HepG2 (cell line): ENCODE data around the gene ECHDC1. TPM values are rescaled to one million over a fixed set of nuclear protein-coding genes. Genes with fewer than 3 reads are reported as not detected.
A peak's percentile ranks its signal among the peaks of the same experiment; 100 is the strongest.

Experiments
- CENPX ChIP-seq: sonication (generic); formaldehyde crosslinking; IDR thresholded peaks from 2 replicates; pipeline ENCODE4 v1.9.0; 2021; ENCODE audit warnings: mild to moderate bottlenecking, missing genetic modification reagents, moderate library complexity
- ELF4 ChIP-seq: sonication (generic); formaldehyde crosslinking; IDR thresholded peaks from 2 replicates; pipeline ENCODE4 v1.5.0; 2020; ENCODE audit warnings: missing genetic modification reagents, mild to moderate bottlenecking, moderate library complexity, borderline replicate concordance
- EZH2 ChIP-seq: conservative IDR thresholded peaks from 2 replicates; pipeline ENCODE4 v1.6.1; 2012; ENCODE audit warnings: mild to moderate bottlenecking, low read depth, low read length, moderate library complexity
- FOXJ3 ChIP-seq: sonication (generic); formaldehyde crosslinking; IDR thresholded peaks from 2 replicates; pipeline ENCODE4 v1.4.0; 2020; ENCODE audit warnings: missing genetic modification reagents, mild to moderate bottlenecking, borderline replicate concordance
- GATAD2A ChIP-seq: IDR thresholded peaks from 2 replicates; pipeline ENCODE4 v1.6.1; 2016
- GTF2F1 ChIP-seq: fragments of 150-350 bp; IDR thresholded peaks from 2 replicates; pipeline ENCODE4 v1.6.1; 2014; ENCODE audit warnings: low read length
- KLF15 ChIP-seq: sonication (generic); formaldehyde crosslinking; IDR thresholded peaks from 2 replicates; pipeline ENCODE4 v1.8.1; 2023; ENCODE audit warnings: borderline replicate concordance, mild to moderate bottlenecking, inconsistent platforms, missing genetic modification reagents, mixed read lengths
- SYNCRIP ChIP-seq: fragments of 200-400 bp; formaldehyde crosslinking; IDR thresholded peaks from 2 replicates; pipeline ENCODE4 v1.6.1; 2018; ENCODE audit warnings: mild to moderate bottlenecking, low read depth, low read length; ENCODE audit not compliant: insufficient read depth
- YEATS4 ChIP-seq: sonication (generic); formaldehyde crosslinking; IDR thresholded peaks from 2 replicates; pipeline ENCODE4 v1.4.0; 2020; ENCODE audit warnings: missing genetic modification reagents, borderline replicate concordance
- ZBTB1 ChIP-seq: sonication (generic); formaldehyde crosslinking; IDR thresholded peaks from 2 replicates; pipeline ENCODE4 v1.4.0; 2020; ENCODE audit warnings: missing genetic modification reagents, borderline replicate concordance
- ZBTB8A ChIP-seq: sonication (generic); formaldehyde crosslinking; IDR thresholded peaks from 2 replicates; pipeline ENCODE4 v1.4.0; 2020; ENCODE audit warnings: mild to moderate bottlenecking, low read depth, missing genetic modification reagents, borderline replicate concordance
- ZNF292 ChIP-seq: sonication (generic); formaldehyde crosslinking; IDR thresholded peaks from 2 replicates; pipeline ENCODE4 v1.8.1; 2022; ENCODE audit warnings: mild to moderate bottlenecking, low read depth, missing genetic modification reagents, borderline replicate concordance
- ZNF678 ChIP-seq: sonication (generic); formaldehyde crosslinking; IDR thresholded peaks from 2 replicates; pipeline ENCODE4 v1.4.0; 2020; ENCODE audit warnings: mild to moderate bottlenecking, missing genetic modification reagents
- ZNF883 ChIP-seq: sonication (generic); formaldehyde crosslinking; IDR thresholded peaks from 2 replicates; pipeline ENCODE4 v1.5.1; 2020; ENCODE audit warnings: mild to moderate bottlenecking, missing genetic modification reagents; ENCODE audit errors: not compliant biosample characterization
- polyA plus RNA-seq, 8 experiments: library from polyadenylated mRNA; depleted of rRNA in 3 of 8; stranded (reverse) in 7 of 8; unstranded in 1 of 8; fragments of >200 nt; fragmentation: Illumina TruSeq in 4 of 8; extraction: Trizol in 4 of 8; gene quantifications; 2 replicates each; pipeline versions ENCODE4 v1.2.1 to v1.2.3, GENCODE V29; 2011 to 2016; ENCODE audit warnings: low read depth in 4 of 8, missing spikeins in 1 of 8, mixed read lengths in 1 of 8; ENCODE audit not compliant: insufficient read depth in 1 of 8
- total RNA-seq, 5 experiments: library from RNA; depleted of rRNA; stranded (reverse); fragments of >200 nt; fragmentation: Illumina TruSeq; extraction: Trizol; gene quantifications; 2 replicates each; pipeline ENCODE4 v1.2.3, GENCODE V29; 2016; ENCODE audit warnings: low read depth in 1 of 5
- TF ChIP-seq, protein P1 (sequence below): sonication (generic); formaldehyde crosslinking; IDR thresholded peaks from 2 replicates; pipeline ENCODE4 v1.4.0; 2020; ENCODE audit warnings: missing genetic modification reagents
- TF ChIP-seq, protein P2 (sequence below): sonication (generic); formaldehyde crosslinking; IDR thresholded peaks from 2 replicates; pipeline ENCODE4 v1.5.0; 2020; ENCODE audit warnings: mild to moderate bottlenecking, missing genetic modification reagents, moderate library complexity
- TF ChIP-seq, protein P3 (sequence below): sonication (generic); formaldehyde crosslinking; IDR thresholded peaks from 2 replicates; pipeline ENCODE4 v1.4.0; 2020; ENCODE audit warnings: missing genetic modification reagents
- TF ChIP-seq, protein P4 (sequence below): sonication (generic); formaldehyde crosslinking; IDR thresholded peaks from 2 replicates; pipeline ENCODE4 v1.9.0; 2021; ENCODE audit warnings: missing genetic modification reagents, borderline replicate concordance
- TF ChIP-seq, protein P5 (sequence below): sonication (generic); formaldehyde crosslinking; IDR thresholded peaks from 2 replicates; pipeline ENCODE4 v1.5.1; 2020; ENCODE audit warnings: missing genetic modification reagents, mild to moderate bottlenecking, borderline replicate concordance

The ECHDC1 gene
- total and polyA plus RNA-seq, 2 of the 13 experiments (the other 11 are each of a cell fraction or from before 2014, with no cell fraction given), result 32.8 to 98.1 TPM

DNA sequence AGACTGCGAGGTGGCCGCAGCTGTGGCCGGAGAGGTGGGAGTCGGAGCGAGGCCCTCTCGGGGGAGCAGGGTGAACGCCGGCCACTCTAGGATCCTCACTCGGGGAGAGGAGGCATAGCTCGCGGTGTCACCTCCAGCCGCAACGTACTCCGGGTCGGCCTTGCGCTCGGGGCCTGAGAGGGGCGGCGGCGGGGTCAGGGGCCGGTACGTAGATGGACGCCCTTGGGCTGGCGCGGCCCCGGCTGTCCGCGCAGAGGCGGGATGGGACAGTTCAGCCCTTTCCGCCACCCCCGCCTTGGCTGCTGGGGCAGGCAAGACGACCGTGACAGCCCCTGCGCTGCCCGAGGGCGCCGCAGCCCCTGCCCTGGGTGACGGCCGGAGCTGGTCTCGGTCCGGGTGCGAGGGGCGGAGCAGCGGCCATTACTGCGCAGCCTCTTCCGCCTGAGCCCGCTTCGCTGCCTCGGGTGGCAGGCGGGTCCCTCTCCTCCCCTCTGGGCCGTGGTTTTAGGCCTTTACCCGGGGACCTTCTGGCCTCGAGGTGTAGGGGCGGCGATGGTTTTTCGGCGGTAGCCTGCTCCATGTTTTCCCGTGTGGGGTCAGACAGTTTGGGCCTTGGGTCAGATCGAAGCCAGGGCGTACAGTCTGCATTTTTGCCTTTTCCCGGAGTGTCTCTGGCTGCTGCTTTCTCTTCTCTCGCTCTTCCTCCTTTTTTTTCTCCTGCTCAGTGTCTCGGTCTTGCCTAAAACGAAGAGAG lies 76.3 kb downstream of the ECHDC1 start (continued):
- TF ChIP-seq ZNF883 (CRISPR knock-in tag), result peak; percentile 95
- TF ChIP-seq, protein P1, sequence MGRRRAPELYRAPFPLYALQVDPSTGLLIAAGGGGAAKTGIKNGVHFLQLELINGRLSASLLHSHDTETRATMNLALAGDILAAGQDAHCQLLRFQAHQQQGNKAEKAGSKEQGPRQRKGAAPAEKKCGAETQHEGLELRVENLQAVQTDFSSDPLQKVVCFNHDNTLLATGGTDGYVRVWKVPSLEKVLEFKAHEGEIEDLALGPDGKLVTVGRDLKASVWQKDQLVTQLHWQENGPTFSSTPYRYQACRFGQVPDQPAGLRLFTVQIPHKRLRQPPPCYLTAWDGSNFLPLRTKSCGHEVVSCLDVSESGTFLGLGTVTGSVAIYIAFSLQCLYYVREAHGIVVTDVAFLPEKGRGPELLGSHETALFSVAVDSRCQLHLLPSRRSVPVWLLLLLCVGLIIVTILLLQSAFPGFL (CRISPR knock-in tag), result no peak
- TF ChIP-seq, protein P2, sequence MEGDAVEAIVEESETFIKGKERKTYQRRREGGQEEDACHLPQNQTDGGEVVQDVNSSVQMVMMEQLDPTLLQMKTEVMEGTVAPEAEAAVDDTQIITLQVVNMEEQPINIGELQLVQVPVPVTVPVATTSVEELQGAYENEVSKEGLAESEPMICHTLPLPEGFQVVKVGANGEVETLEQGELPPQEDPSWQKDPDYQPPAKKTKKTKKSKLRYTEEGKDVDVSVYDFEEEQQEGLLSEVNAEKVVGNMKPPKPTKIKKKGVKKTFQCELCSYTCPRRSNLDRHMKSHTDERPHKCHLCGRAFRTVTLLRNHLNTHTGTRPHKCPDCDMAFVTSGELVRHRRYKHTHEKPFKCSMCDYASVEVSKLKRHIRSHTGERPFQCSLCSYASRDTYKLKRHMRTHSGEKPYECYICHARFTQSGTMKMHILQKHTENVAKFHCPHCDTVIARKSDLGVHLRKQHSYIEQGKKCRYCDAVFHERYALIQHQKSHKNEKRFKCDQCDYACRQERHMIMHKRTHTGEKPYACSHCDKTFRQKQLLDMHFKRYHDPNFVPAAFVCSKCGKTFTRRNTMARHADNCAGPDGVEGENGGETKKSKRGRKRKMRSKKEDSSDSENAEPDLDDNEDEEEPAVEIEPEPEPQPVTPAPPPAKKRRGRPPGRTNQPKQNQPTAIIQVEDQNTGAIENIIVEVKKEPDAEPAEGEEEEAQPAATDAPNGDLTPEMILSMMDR, result no peak
- no peak for TF ChIP-seq GTF2F1
- TF ChIP-seq ZBTB1 (CRISPR knock-in tag), result peak; percentile 8; the same call in 1 of the 2 replicates
- TF ChIP-seq, protein P3, sequence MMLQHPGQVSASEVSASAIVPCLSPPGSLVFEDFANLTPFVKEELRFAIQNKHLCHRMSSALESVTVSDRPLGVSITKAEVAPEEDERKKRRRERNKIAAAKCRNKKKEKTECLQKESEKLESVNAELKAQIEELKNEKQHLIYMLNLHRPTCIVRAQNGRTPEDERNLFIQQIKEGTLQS (CRISPR knock-in tag), result peak; percentile 58
- TF ChIP-seq SYNCRIP, result no peak
- no peak; the same call in 1 of the 2 replicates for TF ChIP-seq ZNF292 (CRISPR knock-in tag)
- TF ChIP-seq FOXJ3 (CRISPR knock-in tag), result no peak
- peak; percentile 96; the same call in 1 of the 2 replicates for TF ChIP-seq ZNF678 (CRISPR knock-in tag)
- TF ChIP-seq, protein P4, sequence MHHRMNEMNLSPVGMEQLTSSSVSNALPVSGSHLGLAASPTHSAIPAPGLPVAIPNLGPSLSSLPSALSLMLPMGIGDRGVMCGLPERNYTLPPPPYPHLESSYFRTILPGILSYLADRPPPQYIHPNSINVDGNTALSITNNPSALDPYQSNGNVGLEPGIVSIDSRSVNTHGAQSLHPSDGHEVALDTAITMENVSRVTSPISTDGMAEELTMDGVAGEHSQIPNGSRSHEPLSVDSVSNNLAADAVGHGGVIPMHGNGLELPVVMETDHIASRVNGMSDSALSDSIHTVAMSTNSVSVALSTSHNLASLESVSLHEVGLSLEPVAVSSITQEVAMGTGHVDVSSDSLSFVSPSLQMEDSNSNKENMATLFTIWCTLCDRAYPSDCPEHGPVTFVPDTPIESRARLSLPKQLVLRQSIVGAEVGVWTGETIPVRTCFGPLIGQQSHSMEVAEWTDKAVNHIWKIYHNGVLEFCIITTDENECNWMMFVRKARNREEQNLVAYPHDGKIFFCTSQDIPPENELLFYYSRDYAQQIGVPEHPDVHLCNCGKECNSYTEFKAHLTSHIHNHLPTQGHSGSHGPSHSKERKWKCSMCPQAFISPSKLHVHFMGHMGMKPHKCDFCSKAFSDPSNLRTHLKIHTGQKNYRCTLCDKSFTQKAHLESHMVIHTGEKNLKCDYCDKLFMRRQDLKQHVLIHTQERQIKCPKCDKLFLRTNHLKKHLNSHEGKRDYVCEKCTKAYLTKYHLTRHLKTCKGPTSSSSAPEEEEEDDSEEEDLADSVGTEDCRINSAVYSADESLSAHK (CRISPR knock-in tag), result no peak; the same call in 1 of the 2 replicates
- TF ChIP-seq, protein P5, sequence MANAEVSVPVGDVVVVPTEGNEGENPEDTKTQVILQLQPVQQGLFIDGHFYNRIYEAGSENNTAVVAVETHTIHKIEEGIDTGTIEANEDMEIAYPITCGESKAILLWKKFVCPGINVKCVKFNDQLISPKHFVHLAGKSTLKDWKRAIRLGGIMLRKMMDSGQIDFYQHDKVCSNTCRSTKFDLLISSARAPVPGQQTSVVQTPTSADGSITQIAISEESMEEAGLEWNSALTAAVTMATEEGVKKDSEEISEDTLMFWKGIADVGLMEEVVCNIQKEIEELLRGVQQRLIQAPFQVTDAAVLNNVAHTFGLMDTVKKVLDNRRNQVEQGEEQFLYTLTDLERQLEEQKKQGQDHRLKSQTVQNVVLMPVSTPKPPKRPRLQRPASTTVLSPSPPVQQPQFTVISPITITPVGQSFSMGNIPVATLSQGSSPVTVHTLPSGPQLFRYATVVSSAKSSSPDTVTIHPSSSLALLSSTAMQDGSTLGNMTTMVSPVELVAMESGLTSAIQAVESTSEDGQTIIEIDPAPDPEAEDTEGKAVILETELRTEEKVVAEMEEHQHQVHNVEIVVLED (CRISPR knock-in tag), result peak; percentile 85
- peak; percentile 83 for TF ChIP-seq ZBTB8A (CRISPR knock-in tag)
- 0 out of 2 replicates have a peak, but pooled peaks have one; percentile 9 for TF ChIP-seq ELF4
- no peak for TF ChIP-seq CENPX
- TF ChIP-seq GATAD2A (CRISPR knock-in tag), result no peak; the same call in 1 of the 2 replicates
- no peak for TF ChIP-seq EZH2
- peak; percentile 95 for TF ChIP-seq YEATS4
- 0 out of 2 replicates have a peak, but pooled peaks have one; percentile 65 for TF ChIP-seq KLF15 (CRISPR knock-in tag)
